ENCODE results near the gene CDCP2. TPM values are rescaled to one million over a fixed set of nuclear protein-coding genes. Genes with fewer than 3 reads are reported as not detected.

The CDCP2 gene
- not detected for total RNA-seq
- not detected for polyA plus RNA-seq

GRCh38 chr1:54152696-54153095 is at the start of gene CDCP2:
CDCP2 (minus strand) TSS chr1:54153000; CDS start chr1:54152922, 78 bp downstream.
- no peak within 1 kb of the TSS for H3K27ac ChIP-seq (ENCODE audit: low read depth)
- 94% methylated on average over 5 of the region's 5 CpGs for WGBS
- no peaks in the 10 kb centered on the region for H3K36me3 ChIP-seq (ENCODE audit: insufficient read depth)
- no peaks in the 10 kb centered on the region for H3K4me1 ChIP-seq (ENCODE audit: insufficient read depth)
- no peak for DNase-seq (ENCODE audit: extremely low spot score)
- no peak within 1 kb of the TSS for H3K4me3 ChIP-seq (ENCODE audit: low read depth, low read length)

- WGBS = 1% methylated on average over 15 of the region's 15 CpGs
- Histone ChIP-seq H3K27ac (ENCODE audit: low read depth) (no peak overlapping the region), H3K36me3 (ENCODE audit: insufficient read depth) (no peaks in the 10 kb centered on the region), H3K4me3 (ENCODE audit: low read depth, low read length) (peak overlapping the region; percentile 80), H3K4me1 (ENCODE audit: insufficient read depth) (no peaks in the 10 kb centered on the region)
- no peak for DNase-seq (ENCODE audit: extremely low spot score)
Measured at GRCh38 chr1:54200519-54200997, 47.8 kb upstream of the CDCP2 start.

GRCh38 chr1:54199765-54200518 is 47.1 kb upstream of the CDCP2 start, which contains the start of the genes CYB5RL and MRPL37:
CYB5RL (minus strand) TSS chr1:54200030; CDS start chr1:54195616, 4,414 bp downstream.
MRPL37 (plus strand) TSS chr1:54200167; CDS start chr1:54200244, 77 bp downstream.
- Histone ChIP-seq H3K4me1 (ENCODE audit: insufficient read depth) (no peaks in the 10 kb centered on the region), H3K36me3 (ENCODE audit: insufficient read depth) (no peaks in the 10 kb centered on the region), H3K4me3 (ENCODE audit: low read depth, low read length) (peak within 1 kb of the TSS; percentile 80), H3K27ac (ENCODE audit: low read depth) (no peak within 1 kb of the TSS)
- WGBS = under 1% methylated on average over 51 of the region's 51 CpGs
- DNase-seq (ENCODE audit: extremely low spot score) = peak; percentile 93

- H3K27ac ChIP-seq (ENCODE audit: low read depth) = no peak overlapping the region
- 21% methylated on average over 17 of the region's 17 CpGs for WGBS
- peak overlapping the region; percentile 80 for H3K4me3 ChIP-seq (ENCODE audit: low read depth, low read length)
- DNase-seq (ENCODE audit: extremely low spot score) = no peak
- no peaks in the 10 kb centered on the region for H3K4me1 ChIP-seq (ENCODE audit: insufficient read depth)
- H3K36me3 ChIP-seq (ENCODE audit: insufficient read depth) = peaks cover 2% of the 10 kb centered on the region
Measured at GRCh38 chr1:54199151-54199764, 46.5 kb upstream of the CDCP2 start.

GRCh38 chr1:54193453-54193852 is 40.7 kb upstream of the CDCP2 start:
- DNase-seq (ENCODE audit: extremely low spot score) = no peak
- WGBS = 91% methylated on average over 5 of the region's 5 CpGs
- Histone ChIP-seq H3K36me3 (ENCODE audit: insufficient read depth) (peaks cover 2% of the 10 kb centered on the region), H3K27ac (ENCODE audit: low read depth) (no peak overlapping the region), H3K4me1 (ENCODE audit: insufficient read depth) (no peaks in the 10 kb centered on the region), H3K4me3 (ENCODE audit: low read depth, low read length) (no peak overlapping the region)

GRCh38 chr1:54191525-54191924 is 38.7 kb upstream of the CDCP2 start:
- no peak for DNase-seq (ENCODE audit: extremely low spot score)
- Histone ChIP-seq H3K27ac (ENCODE audit: low read depth) (no peak overlapping the region), H3K36me3 (ENCODE audit: insufficient read depth) (peaks cover 2% of the 10 kb centered on the region), H3K4me1 (ENCODE audit: insufficient read depth) (no peaks in the 10 kb centered on the region), H3K4me3 (ENCODE audit: low read depth, low read length) (no peak overlapping the region)
- WGBS = 100% methylated on average over 1 of the region's 1 CpG

GRCh38 chr1:54190526-54190925 is 37.7 kb upstream of the CDCP2 start:
- no peak overlapping the region for H3K4me3 ChIP-seq (ENCODE audit: low read depth, low read length)
- no peak for DNase-seq (ENCODE audit: extremely low spot score)
- no peak overlapping the region for H3K27ac ChIP-seq (ENCODE audit: low read depth)
- peaks cover 2% of the 10 kb centered on the region for H3K36me3 ChIP-seq (ENCODE audit: insufficient read depth)
- WGBS = 94% methylated on average over 9 of the region's 9 CpGs
- no peaks in the 10 kb centered on the region for H3K4me1 ChIP-seq (ENCODE audit: insufficient read depth)

- no peaks in the 10 kb centered on the region for H3K4me1 ChIP-seq (ENCODE audit: insufficient read depth)
- DNase-seq (ENCODE audit: extremely low spot score) = no peak
- no peaks in the 10 kb centered on the region for H3K36me3 ChIP-seq (ENCODE audit: insufficient read depth)
- 84% methylated on average over 1 of the region's 1 CpG for WGBS
- no peak overlapping the region for H3K27ac ChIP-seq (ENCODE audit: low read depth)
- H3K4me3 ChIP-seq (ENCODE audit: low read depth, low read length) = no peak overlapping the region
Measured at GRCh38 chr1:54188291-54188690, 35.5 kb upstream of the CDCP2 start.

GRCh38 chr1:54186056-54186455 is 33.3 kb upstream of the CDCP2 start:
- no peak overlapping the region for H3K27ac ChIP-seq (ENCODE audit: low read depth)
- H3K36me3 ChIP-seq (ENCODE audit: insufficient read depth) = no peaks in the 10 kb centered on the region
- no peak for DNase-seq (ENCODE audit: extremely low spot score)
- H3K4me3 ChIP-seq (ENCODE audit: low read depth, low read length) = no peak overlapping the region
- H3K4me1 ChIP-seq (ENCODE audit: insufficient read depth) = no peaks in the 10 kb centered on the region
- 88% methylated on average over 3 of the region's 3 CpGs for WGBS

GRCh38 chr1:54180701-54181360 is 28.0 kb upstream of the CDCP2 start:
- Histone ChIP-seq H3K27ac (ENCODE audit: low read depth) (no peak overlapping the region), H3K4me1 (ENCODE audit: insufficient read depth) (no peaks in the 10 kb centered on the region), H3K36me3 (ENCODE audit: insufficient read depth) (no peaks in the 10 kb centered on the region), H3K4me3 (ENCODE audit: low read depth, low read length) (no peak overlapping the region)
- DNase-seq (ENCODE audit: extremely low spot score) = no peak
- 85% methylated on average over 5 of the region's 5 CpGs for WGBS

- DNase-seq (ENCODE audit: extremely low spot score) = no peak
- no peak overlapping the region for H3K27ac ChIP-seq (ENCODE audit: low read depth)
- no peaks in the 10 kb centered on the region for H3K4me1 ChIP-seq (ENCODE audit: insufficient read depth)
- WGBS = 88% methylated on average over 9 of the region's 9 CpGs
- H3K36me3 ChIP-seq (ENCODE audit: insufficient read depth) = no peaks in the 10 kb centered on the region
- H3K4me3 ChIP-seq (ENCODE audit: low read depth, low read length) = no peak overlapping the region
Measured at GRCh38 chr1:54178296-54179070, 25.7 kb upstream of the CDCP2 start.

GRCh38 chr1:54177726-54178125 is 24.9 kb upstream of the CDCP2 start:
- no peaks in the 10 kb centered on the region for H3K4me1 ChIP-seq (ENCODE audit: insufficient read depth)
- H3K27ac ChIP-seq (ENCODE audit: low read depth) = no peak overlapping the region
- H3K36me3 ChIP-seq (ENCODE audit: insufficient read depth) = no peaks in the 10 kb centered on the region
- H3K4me3 ChIP-seq (ENCODE audit: low read depth, low read length) = no peak overlapping the region
- WGBS = 96% methylated on average over 8 of the region's 8 CpGs
- no peak for DNase-seq (ENCODE audit: extremely low spot score)

GRCh38 chr1:54176621-54177327 is 24.0 kb upstream of the CDCP2 start:
- 91% methylated on average over 6 of the region's 6 CpGs for WGBS
- no peak overlapping the region for H3K27ac ChIP-seq (ENCODE audit: low read depth)
- H3K4me1 ChIP-seq (ENCODE audit: insufficient read depth) = no peaks in the 10 kb centered on the region
- no peak overlapping the region for H3K4me3 ChIP-seq (ENCODE audit: low read depth, low read length)
- no peaks in the 10 kb centered on the region for H3K36me3 ChIP-seq (ENCODE audit: insufficient read depth)
- no peak for DNase-seq (ENCODE audit: extremely low spot score)

Data from urinary bladder (tissue), 4 donors.